Renal cortex interstitium (tissue), 15 donors: ENCODE results near the gene NR2C2AP. TPM values are rescaled to one million over a fixed set of nuclear protein-coding genes. Genes with fewer than 3 reads are reported as not detected.
A peak's percentile ranks its signal among the peaks of the same experiment; 100 is the strongest.

Experiments
- DNase-seq, 11 donors: peaks; one replicate each; pipeline ENCODE4 v3.0.0-alpha.2; 2013; ENCODE audit warnings: low read depth in 9 of 11, low spot score in 4 of 11; ENCODE audit errors: extremely low read depth in 1 of 11
- long read RNA-seq, 16 experiments: transcript quantifications; one replicate each; lab custom pipeline, GENCODE V29; 2026
- polyA plus RNA-seq, 3 donors: library from polyadenylated mRNA; unstranded; fragments of 120-200 nt; gene quantifications; one replicate each; pipeline ENCODE4 v1.2.1, GENCODE V29; 2013; ENCODE audit not compliant: insufficient read length in 3 of 3

NR2C2AP gene
- 10 to 100 TPM; 11.5 to 13.1 (median 12.6) TPM for polyA plus RNA-seq
- long read RNA-seq, donor 1, partial matches to known transcripts, result 0 of 3 reads
- long read RNA-seq, donor 1, other reads (novel, unspliced or antisense), result 0 of 3 reads
- long read RNA-seq, donor 2, partial matches to known transcripts, result 0 of 2 reads
- long read RNA-seq, donor 2, other reads (novel, unspliced or antisense), result 0 of 2 reads
- long read RNA-seq, donor 3, partial matches to known transcripts, result 0 of 4 reads
- long read RNA-seq, donor 3, other reads (novel, unspliced or antisense), result 0 of 4 reads
- long read RNA-seq, donor 4, partial matches to known transcripts, result 0 of 2 reads
- long read RNA-seq, donor 4, other reads (novel, unspliced or antisense), result 0 of 2 reads
- long read RNA-seq, donor 5, transcript NR2C2AP-201 (5 exons, 1,293 nt), result major isoform, 5 of 6 reads
- long read RNA-seq, donor 5, partial matches to known transcripts, result 0 of 6 reads
- long read RNA-seq, donor 5, other reads (novel, unspliced or antisense), result 0 of 6 reads
- long read RNA-seq, donor 6, partial matches to known transcripts, result 0 of 3 reads
- long read RNA-seq, donor 6, other reads (novel, unspliced or antisense), result 0 of 3 reads
- long read RNA-seq, donor 7, partial matches to known transcripts, result 0 of 4 reads
- long read RNA-seq, donor 7, other reads (novel, unspliced or antisense), result 0 of 4 reads
- long read RNA-seq, donor 8, result 0 reads
- long read RNA-seq, donor 9, partial matches to known transcripts, result 20 of 49 reads
- long read RNA-seq, donor 9, other reads (novel, unspliced or antisense), result 26 of 49 reads
- long read RNA-seq, donor 10, partial matches to known transcripts, result 0 of 3 reads
- long read RNA-seq, donor 10, other reads (novel, unspliced or antisense), result 0 of 3 reads
- long read RNA-seq, donor 11, partial matches to known transcripts, result 0 of 5 reads
- long read RNA-seq, donor 11, other reads (novel, unspliced or antisense), result 0 of 5 reads
- long read RNA-seq, donor 12, result 0 reads
- long read RNA-seq, donor 13, partial matches to known transcripts, result 7 of 12 reads
- long read RNA-seq, donor 13, other reads (novel, unspliced or antisense), result 0 of 12 reads
- long read RNA-seq, donor 14, transcript NR2C2AP-201 (5 exons, 1,293 nt), result major isoform, 5 of 85 reads
- long read RNA-seq, donor 14, partial matches to known transcripts, result 41 of 85 reads
- long read RNA-seq, donor 14, other reads (novel, unspliced or antisense), result 37 of 85 reads
- long read RNA-seq, donor 15, partial matches to known transcripts, result 10 of 16 reads
- long read RNA-seq, donor 15, other reads (novel, unspliced or antisense), result 5 of 16 reads
- long read RNA-seq, donor 16, transcript NR2C2AP-201 (5 exons, 1,293 nt), result major isoform, 6 of 9 reads
- long read RNA-seq, donor 16, partial matches to known transcripts, result 0 of 9 reads
- long read RNA-seq, donor 16, other reads (novel, unspliced or antisense), result 0 of 9 reads

- DNase-seq, result peak in 10 of 11 donors; percentile 63 to 86 (median 80)
These were observed at the start of gene NR2C2AP for GRCh38 chr19:19203012-19203856. Gene NR2C2AP (minus strand): TSS chr19:19203414. CDS start chr19:19203060, 354 bp downstream.

- no peak for DNase-seq
These were observed 47.1 kb upstream of the NR2C2AP start for GRCh38 chr19:19250196-19250801.

- DNase-seq, result no peak
These were observed 37.3 kb upstream of the NR2C2AP start for GRCh38 chr19:19240476-19240875.

- no peak for DNase-seq
These were observed 36.5 kb upstream of the NR2C2AP start for GRCh38 chr19:19239675-19240074.

- no peak for DNase-seq
These were observed 35.1 kb upstream of the NR2C2AP start for GRCh38 chr19:19238126-19238894.

GRCh38 chr19:19236173-19236572 lies 33.0 kb upstream of the NR2C2AP start:
- DNase-seq, result no peak

- no peak for DNase-seq
These were observed 31.1 kb upstream of the NR2C2AP start for GRCh38 chr19:19234220-19234816.

GRCh38 chr19:19232261-19232721 lies 29.1 kb upstream of the NR2C2AP start:
- DNase-seq, result no peak

GRCh38 chr19:19230999-19231398 lies 27.8 kb upstream of the NR2C2AP start:
- DNase-seq, result no peak

GRCh38 chr19:19229701-19230100 lies 26.5 kb upstream of the NR2C2AP start:
- no peak for DNase-seq

GRCh38 chr19:19227217-19227616 lies 24.0 kb upstream of the NR2C2AP start:
- no peak for DNase-seq

- no peak for DNase-seq
These were observed 23.4 kb upstream of the NR2C2AP start for GRCh38 chr19:19226663-19227062.

GRCh38 chr19:19226204-19226603 lies 23.0 kb upstream of the NR2C2AP start:
- no peak for DNase-seq

GRCh38 chr19:19224852-19225494 lies 21.8 kb upstream of the NR2C2AP start:
- peak in 9 of 11 donors; percentile 13 to 42 (median 27) for DNase-seq

GRCh38 chr19:19224150-19224851 lies 21.1 kb upstream of the NR2C2AP start:
- DNase-seq, result no peak
